ENCODE data around the gene OR14A16.

The OR14A16 gene

GRCh38 chr1:247824023-247824422 lies at the start of gene OR14A16:
OR14A16 (minus strand) TSS chr1:247824119; CDS start chr1:247815729, 8,390 bp downstream.
- no peak for DNase-seq

GRCh38 chr1:247865416-247865815 lies 41.5 kb upstream of the OR14A16 start:
- DNase-seq = no peak

- no peak for DNase-seq
Observed at GRCh38 chr1:247864644-247865043, 40.7 kb upstream of the OR14A16 start.

GRCh38 chr1:247862756-247863155 lies 38.8 kb upstream of the OR14A16 start:
- DNase-seq = no peak

GRCh38 chr1:247857985-247858619 lies 34.2 kb upstream of the OR14A16 start:
- no peak for DNase-seq

- DNase-seq = no peak
Observed at GRCh38 chr1:247857069-247857984, 33.4 kb upstream of the OR14A16 start, which contains the start of gene TRIM58. TRIM58 (plus strand) TSS chr1:247857187; CDS start chr1:247857247, 60 bp downstream.

- no peak for DNase-seq
Observed at GRCh38 chr1:247855911-247856310, 32.0 kb upstream of the OR14A16 start.

- DNase-seq = no peak
Observed at GRCh38 chr1:247854899-247855545, 31.1 kb upstream of the OR14A16 start.

GRCh38 chr1:247849616-247850015 lies 25.7 kb upstream of the OR14A16 start:
- DNase-seq = no peak

- DNase-seq = no peak
Observed at GRCh38 chr1:247848346-247848745, 24.4 kb upstream of the OR14A16 start.

GRCh38 chr1:247845693-247846017 lies 21.7 kb upstream of the OR14A16 start:
- DNase-seq = no peak

GRCh38 chr1:247845011-247845692 lies 21.2 kb upstream of the OR14A16 start:
- no peak for DNase-seq

- DNase-seq = no peak
Observed at GRCh38 chr1:247843411-247843810, 19.5 kb upstream of the OR14A16 start.

GRCh38 chr1:247841796-247842195 lies 17.9 kb upstream of the OR14A16 start, which contains the start of gene OR11L1:
OR11L1 (minus strand) TSS chr1:247841896; CDS start chr1:247841896, 0 bp downstream.
- no peak for DNase-seq

GRCh38 chr1:247840818-247841217 lies 16.9 kb upstream of the OR14A16 start:
- DNase-seq = no peak

GRCh38 chr1:247833601-247834000 lies 9.7 kb upstream of the OR14A16 start:
- no peak for DNase-seq

- DNase-seq = no peak
Observed at GRCh38 chr1:247829656-247830055, 5.7 kb upstream of the OR14A16 start.

- DNase-seq = no peak
Observed at GRCh38 chr1:247825362-247825761, 1.4 kb upstream of the OR14A16 start.

- DNase-seq = no peak
Observed at GRCh38 chr1:247822060-247822459, 1.9 kb downstream of the OR14A16 start.

- no peak for DNase-seq
Observed at GRCh38 chr1:247812637-247813036, 11.3 kb downstream of the OR14A16 start.

- no peak for DNase-seq
Observed at GRCh38 chr1:247797518-247797917, 26.4 kb downstream of the OR14A16 start.

GRCh38 chr1:247769603-247770002 lies 54.3 kb downstream of the OR14A16 start:
- no peak for DNase-seq
